HL-60 (cell line): Measurements from ENCODE around the gene FAH.

Experiments used
- DNase-seq, 2 experiments: peaks; one replicate each; pipeline ENCODE4 v3.0.0-alpha.2; 2010 to 2020; ENCODE audit warnings: low read depth in 1 of 2, low spot score in 1 of 2
- H3K27ac ChIP-seq: fragments of 250-450 bp; sonication (Bioruptor Pico); replicated peaks from 2 replicates; pipeline ENCODE4 v1.5.1; 2020; ENCODE audit warnings: mild to moderate bottlenecking, moderate library complexity
- H3K27me3 ChIP-seq: fragments of 250-450 bp; sonication (Bioruptor Pico); 2 replicates; pipeline ENCODE4 v1.5.1; 2021; ENCODE audit warnings: mild to moderate bottlenecking, moderate library complexity; ENCODE audit not compliant: insufficient read depth, poor library complexity, severe bottlenecking
- H3K4me3 ChIP-seq: replicated peaks from 2 replicates; pipeline ENCODE4 v1.5.1; 2011; ENCODE audit warnings: mild to moderate bottlenecking, control low read depth, low read length; ENCODE audit not compliant: insufficient read depth
- CTCF ChIP-seq: IDR thresholded peaks from one replicate; pipeline ENCODE4 v1.5.1; 2011; ENCODE audit warnings: low read length, control low read depth, inconsistent platforms; ENCODE audit not compliant: insufficient read depth
- GABPA ChIP-seq: IDR thresholded peaks from 2 replicates; pipeline ENCODE4 v1.6.1; 2012; ENCODE audit warnings: low read depth
- POLR2AphosphoS5 ChIP-seq: IDR thresholded peaks from 2 replicates; pipeline ENCODE4 v1.6.1; 2012; ENCODE audit warnings: low read depth
- REST ChIP-seq: IDR thresholded peaks from 2 replicates; pipeline ENCODE4 v1.6.1; 2012; ENCODE audit warnings: low read depth; ENCODE audit not compliant: insufficient replicate concordance
- SPI1 ChIP-seq: IDR thresholded peaks from 2 replicates; pipeline ENCODE4 v1.6.1; 2012; ENCODE audit warnings: low read depth, mild to moderate bottlenecking, borderline replicate concordance

Gene FAH

GRCh38 chr15:80175436-80175835 lies 22.6 kb downstream of the FAH start:
- no peak for DNase-seq
- H3K27ac ChIP-seq, result no peak overlapping the region
- TF ChIP-seq POLR2AphosphoS5, result no peak
- TF ChIP-seq SPI1, result no peak
- no peak for TF ChIP-seq REST
- no peak overlapping the region for H3K4me3 ChIP-seq
- H3K27me3 ChIP-seq, result no peaks in the 10 kb centered on the region

- TF ChIP-seq CTCF (no peak), SPI1 (no peak), GABPA (no peak), POLR2AphosphoS5 (no peak), REST (no peak)
- H3K27me3 ChIP-seq, result no peaks in the 10 kb centered on the region
- H3K4me3 ChIP-seq, result no peak overlapping the region
- DNase-seq, result no peak
- no peak overlapping the region for H3K27ac ChIP-seq
These were observed 23.6 kb downstream of the FAH start for GRCh38 chr15:80176443-80176842.

GRCh38 chr15:80177156-80177555 lies 24.4 kb downstream of the FAH start:
- no peak overlapping the region for H3K27ac ChIP-seq
- no peak overlapping the region for H3K4me3 ChIP-seq
- H3K27me3 ChIP-seq, result no peaks in the 10 kb centered on the region
- DNase-seq, result no peak
- TF ChIP-seq POLR2AphosphoS5 (no peak), GABPA (no peak), CTCF (no peak), REST (no peak), SPI1 (no peak)
